ENCODE results near the gene HNRNPA0. TPM values are rescaled to one million over a fixed set of nuclear protein-coding genes. Genes with fewer than 3 reads are reported as not detected.
A peak's percentile ranks its signal among the peaks of the same experiment; 100 is the strongest.

HNRNPA0 gene
- total and polyA plus RNA-seq, 2 of the 4 experiments (the other 2 are of a cell fraction): 5.2 to 12.2 TPM

DNA sequence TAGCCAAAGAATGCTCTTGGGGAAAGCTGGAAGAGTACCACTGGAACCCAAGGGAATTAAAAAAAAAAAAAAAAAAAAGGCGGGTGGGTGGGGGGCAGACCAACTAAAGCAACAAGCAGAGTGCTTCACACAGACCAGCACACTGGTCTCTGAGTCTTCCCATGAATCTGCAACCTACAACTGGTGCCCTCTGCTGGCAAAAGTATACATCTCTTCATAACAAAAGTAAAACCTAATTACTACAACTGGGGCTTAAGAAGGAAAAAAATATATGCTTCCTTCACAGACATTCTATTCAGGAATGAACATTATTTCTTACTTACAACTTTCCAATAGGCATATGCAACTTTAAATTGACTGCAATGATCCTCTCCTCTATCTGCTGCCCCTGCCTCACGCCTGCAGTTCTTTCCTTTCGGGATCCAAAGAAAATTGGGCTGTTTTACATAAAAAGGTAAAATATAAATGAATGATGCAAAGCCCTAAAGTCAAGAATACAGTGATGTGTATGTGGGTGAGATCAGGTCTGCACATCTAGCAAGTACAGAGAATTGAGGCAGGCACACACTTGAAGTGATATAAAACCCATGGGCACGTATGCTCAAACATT lies 11.0 kb downstream of the HNRNPA0 start:
- Histone ChIP-seq H2BK120ac (ENCODE audit: low read depth, low read length) (no peak overlapping the region), H4K8ac (ENCODE audit: low read depth in 2 of 2, low read length in 2 of 2) (no peak overlapping the region), H3K4me2 (ENCODE audit: low read depth, low read length) (no peak overlapping the region), H3K9me1 (ENCODE audit: insufficient read depth, low read length) (no peaks in the 10 kb centered on the region; the same call in 1 of the 2 replicates), H2AK5ac (ENCODE audit: low read depth, low read length) (no peak overlapping the region), H3K4me3 (ENCODE audit: insufficient read depth, low read depth, low read length) (no peak overlapping the region), H3K27me3 (ENCODE audit: control insufficient read depth, insufficient read depth, low read length) (no peaks in the 10 kb centered on the region; the same call in none of the 2 replicates), H3K9ac (ENCODE audit: low read depth, low read length) (no peak overlapping the region), H4K91ac (ENCODE audit: insufficient read depth, low read depth, low read length) (no peak overlapping the region), H3K79me1 (ENCODE audit: low read depth in 1 of 2, low read length in 2 of 2) (no peaks in the 10 kb centered on the region), H3K23ac (ENCODE audit: low read depth, low read length) (no peak overlapping the region), H3K9me3 (ENCODE audit: control insufficient read depth, insufficient read depth, low read length) (no peaks in the 10 kb centered on the region), H2BK20ac (ENCODE audit: low read depth, low read length) (no peak overlapping the region), H2AK9ac (replicated peaks; ENCODE audit: low read depth, low read length, poor library complexity) (no peak overlapping the region), H3K27ac (ENCODE audit: insufficient read depth, low read length) (no peak overlapping the region), H3K18ac (ENCODE audit: low read depth, low read length) (no peak overlapping the region), H2BK15ac (ENCODE audit: low read depth, low read length) (no peak overlapping the region), H3K4me1 (ENCODE audit: control insufficient read depth, insufficient read depth, low read length) (no peaks in the 10 kb centered on the region), H2AFZ (replicated peaks; ENCODE audit: low read length, poor library complexity) (no peak overlapping the region), H3K14ac (replicated peaks; ENCODE audit: low read depth, low read length) (no peak overlapping the region), H4K5ac (ENCODE audit: low read depth, low read length) (no peak overlapping the region), H3K56ac (ENCODE audit: extremely low read depth, insufficient read depth, low read length) (no peak overlapping the region), H3K4ac (ENCODE audit: low read depth, low read length) (no peak overlapping the region), H4K20me1 (ENCODE audit: insufficient read depth, low read length) (no peaks in the 10 kb centered on the region), H3K36me3 (ENCODE audit: control insufficient read depth, insufficient read depth, low read length) (no peaks in the 10 kb centered on the region), H2BK5ac (ENCODE audit: low read depth, low read length, poor library complexity, severe bottlenecking) (no peak overlapping the region)
- no CpG with 5 or more reads among the region's 4 CpGs for WGBS, 2 experiments (ENCODE audit: extremely low coverage in 2 of 2, insufficient read length in 1 of 2)
- peak; percentile 90 for ATAC-seq (ENCODE audit: low read depth)
- dilution Hi-C loops (cut with HindIII; ENCODE audit: low sequenced_read_pairs, unreplicated experiment): no loop called here
- peak; percentile 91 for TF ChIP-seq SMC3 (IDR thresholded peaks at IDR 0.05; ENCODE audit: low read depth, low read length)
- TF ChIP-seq BHLHE40 (IDR thresholded peaks at IDR 0.05; ENCODE audit: low read depth, low read length): no peak
- TF ChIP-seq RFX5 (IDR thresholded peaks at IDR 0.05; ENCODE audit: low read depth, low read length): no peak
- TF ChIP-seq, protein P1, sequence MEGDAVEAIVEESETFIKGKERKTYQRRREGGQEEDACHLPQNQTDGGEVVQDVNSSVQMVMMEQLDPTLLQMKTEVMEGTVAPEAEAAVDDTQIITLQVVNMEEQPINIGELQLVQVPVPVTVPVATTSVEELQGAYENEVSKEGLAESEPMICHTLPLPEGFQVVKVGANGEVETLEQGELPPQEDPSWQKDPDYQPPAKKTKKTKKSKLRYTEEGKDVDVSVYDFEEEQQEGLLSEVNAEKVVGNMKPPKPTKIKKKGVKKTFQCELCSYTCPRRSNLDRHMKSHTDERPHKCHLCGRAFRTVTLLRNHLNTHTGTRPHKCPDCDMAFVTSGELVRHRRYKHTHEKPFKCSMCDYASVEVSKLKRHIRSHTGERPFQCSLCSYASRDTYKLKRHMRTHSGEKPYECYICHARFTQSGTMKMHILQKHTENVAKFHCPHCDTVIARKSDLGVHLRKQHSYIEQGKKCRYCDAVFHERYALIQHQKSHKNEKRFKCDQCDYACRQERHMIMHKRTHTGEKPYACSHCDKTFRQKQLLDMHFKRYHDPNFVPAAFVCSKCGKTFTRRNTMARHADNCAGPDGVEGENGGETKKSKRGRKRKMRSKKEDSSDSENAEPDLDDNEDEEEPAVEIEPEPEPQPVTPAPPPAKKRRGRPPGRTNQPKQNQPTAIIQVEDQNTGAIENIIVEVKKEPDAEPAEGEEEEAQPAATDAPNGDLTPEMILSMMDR (conservative IDR thresholded peaks at IDR 0.05; ENCODE audit: low read depth, low read length): peak; percentile 74
- TF ChIP-seq RAD21 (IDR thresholded peaks at IDR 0.05; ENCODE audit: low read length): peak; percentile 78
- TF ChIP-seq, protein P2, sequence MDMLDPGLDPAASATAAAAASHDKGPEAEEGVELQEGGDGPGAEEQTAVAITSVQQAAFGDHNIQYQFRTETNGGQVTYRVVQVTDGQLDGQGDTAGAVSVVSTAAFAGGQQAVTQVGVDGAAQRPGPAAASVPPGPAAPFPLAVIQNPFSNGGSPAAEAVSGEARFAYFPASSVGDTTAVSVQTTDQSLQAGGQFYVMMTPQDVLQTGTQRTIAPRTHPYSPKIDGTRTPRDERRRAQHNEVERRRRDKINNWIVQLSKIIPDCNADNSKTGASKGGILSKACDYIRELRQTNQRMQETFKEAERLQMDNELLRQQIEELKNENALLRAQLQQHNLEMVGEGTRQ (IDR thresholded peaks at IDR 0.05; ENCODE audit: low read depth, low read length): no peak
- TF ChIP-seq RCOR1 (IDR thresholded peaks at IDR 0.05; ENCODE audit: insufficient replicate concordance, low read length): no peak
- TF ChIP-seq MAZ (IDR thresholded peaks at IDR 0.05; ENCODE audit: borderline replicate concordance, low read depth, low read length): no peak
- TF ChIP-seq FOS (IDR thresholded peaks at IDR 0.05; ENCODE audit: low read depth, low read length): no peak
- DNase-seq: peak; percentile 77
- POLR2A ChIA-PET (ENCODE audit: unreplicated experiment): no interaction called here
- CTCF ChIA-PET: interaction anchor here (0.6 to 3.0 kb wide), 19 partner anchors 8 to 416 kb away, joined by 3 to 30 read pairs (median 5); no protein-coding TSS in a partner anchor
- BruUV-seq (replicated peaks): no TSS peak
- in situ Hi-C loops (cut with MboI; ENCODE audit: low sequenced_read_pairs): loop anchor here (25.0 kb wide), 1 partner anchor 431 kb away; no protein-coding TSS in a partner anchor
- intact Hi-C loops (cut with micrococcal nuclease): loop anchor here (1.0 to 10.0 kb wide), 3 partner anchors 83 to 418 kb away; no protein-coding TSS in a partner anchor

Measured in IMR-90 (cell line).